Stomach (tissue), 9 donors: ENCODE measurements around the gene NFIX. TPM values are rescaled to one million over a fixed set of nuclear protein-coding genes. Genes with fewer than 3 reads are reported as not detected.

Experiments
- DNase-seq, 2 donors: peaks; one replicate each; pipeline versions ENCODE4 v3.0.0 to v3.0.0-alpha.2; 2013 to 2019
- H3K27ac ChIP-seq, 5 donors: fragments of 200-600 bp in 4 of 5; sonication (generic) in 4 of 5; one replicate each; pipeline ENCODE4 v1.5.1; 2013 to 2019; ENCODE audit warnings: mild to moderate bottlenecking in 1 of 5, moderate library complexity in 1 of 5
- H3K27me3 ChIP-seq, 3 donors: fragments of 200-600 bp; sonication (generic); one replicate each; pipeline ENCODE4 v1.5.1; 2017 to 2019; ENCODE audit warnings: mixed run types in 1 of 3
- H3K36me3 ChIP-seq, 4 donors: fragments of 200-600 bp; sonication (generic); 1 replicate in 3 of 4; 2 replicates in 1 of 4; pipeline ENCODE4 v1.5.1; 2016 to 2019
- H3K4me1 ChIP-seq, 4 donors: fragments of 200-600 bp; sonication (generic); one replicate each; pipeline ENCODE4 v1.5.1; 2016 to 2019
- H3K4me3 ChIP-seq, 4 donors: fragments of 200-600 bp; sonication (generic) in 3 of 4; one replicate each; pipeline ENCODE4 v1.5.1; 2016 to 2019; ENCODE audit warnings: mild to moderate bottlenecking in 1 of 4
- H3K9me3 ChIP-seq, 4 donors: fragments of 200-600 bp; sonication (generic); one replicate each; pipeline ENCODE4 v1.5.1; 2016 to 2019
- CTCF ChIP-seq, 7 experiments: fragments of 450-650 bp in 4 of 7; fragments of 200-600 bp in 3 of 7; sonication (generic) in 3 of 7; IDR thresholded peaks; one replicate each; pipeline ENCODE4 v1.5.1; 2016 to 2019; ENCODE audit warnings: antibody characterized with exemption in 7 of 7, control low read depth in 2 of 7, mild to moderate bottlenecking in 1 of 7
- EP300 ChIP-seq: sonication (generic); formaldehyde crosslinking; IDR thresholded peaks from one replicate; pipeline ENCODE4 v1.6.1; 2017; ENCODE audit warnings: antibody characterized with exemption
- POLR2A ChIP-seq, 4 donors: fragments of 450-650 bp; IDR thresholded peaks; one replicate each; pipeline ENCODE4 v1.6.1; 2016; ENCODE audit warnings: antibody characterized with exemption in 4 of 4, control low read depth in 2 of 4, mild to moderate bottlenecking in 1 of 4, moderate library complexity in 1 of 4
- POLR2AphosphoS5 ChIP-seq, 3 donors: sonication (generic); formaldehyde crosslinking; IDR thresholded peaks; one replicate each; pipeline ENCODE4 v1.6.1; 2016; ENCODE audit warnings: antibody characterized with exemption in 3 of 3
- WGBS, 5 donors: extraction: QIAGEN DNeasy Blood & Tissue Kit in 3 of 5; methylation state at CpG; one replicate each; pipeline versions ENCODE4 v1.1.5 to v1.1.7; 2013 to 2018; 5-methylcytosine and 5-hydroxymethylcytosine counted together
- intact Hi-C: fragments of 100-400 bp; cut with DNase I; formaldehyde crosslinking; loops from one replicate; pipeline ENCODE4 v1.15.1; 2023; ENCODE audit warnings: low total_unique reads
- polyA plus RNA-seq, 3 donors: library from polyadenylated mRNA; stranded (reverse); fragments of 200-250 nt; gene quantifications; one replicate each; pipeline ENCODE4 v1.2.3, GENCODE V29; 2013
- total RNA-seq, 5 donors: library from RNA; depleted of rRNA; stranded (reverse); fragments of >200 nt; gene quantifications; one replicate each; pipeline versions ENCODE4 v1.1.0 to v1.2.3, GENCODE V29; 2014 to 2016
- donor health status: healthy with polysubstance abuse.
- donor health status: Bipolar disorder and iron deficiency.
- donor health status: healthy.

The NFIX gene
- total and polyA plus RNA-seq, 8 donors = 11.5 to 183 (median 37.6) TPM

GRCh38 chr19:13090511-13091231, 95.4 kb downstream of the NFIX start:
- Histone ChIP-seq H3K4me3 (no peak overlapping the region), H3K9me3 (no peaks in the 10 kb centered on the region), H3K27ac (peak overlapping the region in 4 of 5 donors; percentile 39 to 90 (median 74)), H3K36me3 (peaks cover 0 to 64% (median 58%) of the 10 kb centered on the region in 4 donors), H3K4me1 (peaks cover 35 to 68% (median 58%) of the 10 kb centered on the region in 4 donors), H3K27me3 (no peaks in the 10 kb centered on the region)
- no peak for DNase-seq
- 65 to 90% (median 76%) methylated on average over 8 to 10 of the region's 10 CpGs for WGBS, 5 donors
- intact Hi-C loops = no loop called here
- TF ChIP-seq EP300 (no peak), POLR2A (IDR thresholded peaks at IDR 0.05) (no peak), CTCF (IDR thresholded peaks at IDR 0.05) (no peak), POLR2AphosphoS5 (IDR thresholded peaks at IDR 0.05) (no peak)

DNA sequence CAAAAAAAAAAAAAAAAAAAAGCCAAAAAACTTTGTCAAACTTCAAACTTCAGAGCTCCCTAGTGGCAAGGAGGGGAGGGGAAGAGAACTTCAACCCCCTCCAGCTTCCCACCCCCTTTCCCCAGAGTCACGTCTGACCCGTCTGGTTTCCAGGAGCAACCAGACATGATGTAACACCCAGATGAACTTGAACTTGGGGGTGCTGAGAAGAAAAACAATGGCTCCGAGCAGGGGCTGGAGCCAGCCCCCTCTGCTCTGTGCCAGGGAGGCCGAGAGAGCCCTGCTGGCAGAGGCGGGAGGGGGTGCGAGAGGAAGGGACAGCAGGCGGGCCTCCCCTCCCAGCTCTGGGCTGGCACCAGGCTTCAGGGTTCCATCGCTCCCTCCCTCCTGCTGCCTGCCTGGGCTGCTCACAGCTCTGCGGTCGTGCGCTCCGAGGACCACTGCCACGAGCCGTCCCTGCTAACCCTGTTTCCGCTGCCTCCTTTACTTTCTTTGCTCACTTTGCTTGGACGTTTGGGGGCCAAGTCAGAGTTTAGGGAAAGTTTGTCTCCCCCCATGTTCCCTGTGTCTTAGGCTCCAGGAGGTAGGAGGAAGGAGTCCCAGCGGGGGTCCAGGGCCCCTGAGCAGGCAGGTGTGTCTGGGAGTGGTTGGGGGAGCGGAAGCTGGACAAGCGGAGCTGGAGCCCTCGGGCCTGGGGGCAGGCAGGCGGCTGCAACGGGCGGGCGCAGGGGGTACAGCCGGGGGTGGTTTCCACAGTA, 96.3 kb downstream of the NFIX start:
- Histone ChIP-seq H3K27ac (peak overlapping the region; percentile 29 to 90 (median 61)), H3K27me3 (no peaks in the 10 kb centered on the region), H3K4me1 (peaks cover 44 to 72% (median 60%) of the 10 kb centered on the region in 4 donors), H3K36me3 (peaks cover 0 to 58% (median 53%) of the 10 kb centered on the region in 4 donors), H3K9me3 (no peaks in the 10 kb centered on the region), H3K4me3 (no peak overlapping the region)
- WGBS, 5 donors = 51 to 67% (median 65%) methylated on average over 22 to 25 of the region's 25 CpGs
- DNase-seq = peak in 1 of 2 donors; percentile 92
- TF ChIP-seq POLR2AphosphoS5 (IDR thresholded peaks at IDR 0.05) = no peak
- no peak for TF ChIP-seq POLR2A (IDR thresholded peaks at IDR 0.05)
- TF ChIP-seq CTCF (IDR thresholded peaks at IDR 0.05) = no peak
- TF ChIP-seq EP300 = no peak
- intact Hi-C loops = no loop called here

DNA sequence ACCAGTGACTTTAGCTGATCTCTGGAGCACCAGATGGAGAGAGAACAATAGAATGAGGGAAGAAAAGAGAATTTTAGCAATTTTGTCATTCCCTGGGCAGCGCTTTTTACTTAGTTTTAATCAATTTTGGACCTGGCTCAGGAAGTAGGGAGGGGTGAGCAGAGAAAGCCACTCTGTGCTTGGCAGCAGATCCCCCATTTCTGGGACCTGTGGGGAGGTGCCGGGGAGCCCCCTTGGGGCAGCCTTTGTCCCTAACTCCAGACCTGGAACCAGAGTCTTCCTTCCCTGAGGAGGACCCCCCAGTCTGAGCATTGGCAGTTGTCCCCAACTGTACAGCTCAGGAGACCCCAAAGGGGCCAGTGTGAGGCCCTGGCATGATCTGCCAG, 96.9 kb downstream of the NFIX start:
- Histone ChIP-seq H3K36me3 (peaks cover 0 to 52% (median 47%) of the 10 kb centered on the region in 4 donors), H3K27ac (peak overlapping the region in 4 of 5 donors; percentile 51 to 90 (median 74)), H3K27me3 (no peaks in the 10 kb centered on the region), H3K4me1 (peaks cover 47 to 75% (median 62%) of the 10 kb centered on the region in 4 donors), H3K9me3 (no peaks in the 10 kb centered on the region), H3K4me3 (no peak overlapping the region)
- DNase-seq = no peak
- WGBS, 5 donors = 61 to 88% (median 77%) methylated on average over 2 of the region's 2 CpGs
- TF ChIP-seq CTCF (IDR thresholded peaks at IDR 0.05) (no peak), POLR2AphosphoS5 (IDR thresholded peaks at IDR 0.05) (no peak), EP300 (no peak), POLR2A (IDR thresholded peaks at IDR 0.05) (no peak)
- intact Hi-C loops = no loop called here

DNA sequence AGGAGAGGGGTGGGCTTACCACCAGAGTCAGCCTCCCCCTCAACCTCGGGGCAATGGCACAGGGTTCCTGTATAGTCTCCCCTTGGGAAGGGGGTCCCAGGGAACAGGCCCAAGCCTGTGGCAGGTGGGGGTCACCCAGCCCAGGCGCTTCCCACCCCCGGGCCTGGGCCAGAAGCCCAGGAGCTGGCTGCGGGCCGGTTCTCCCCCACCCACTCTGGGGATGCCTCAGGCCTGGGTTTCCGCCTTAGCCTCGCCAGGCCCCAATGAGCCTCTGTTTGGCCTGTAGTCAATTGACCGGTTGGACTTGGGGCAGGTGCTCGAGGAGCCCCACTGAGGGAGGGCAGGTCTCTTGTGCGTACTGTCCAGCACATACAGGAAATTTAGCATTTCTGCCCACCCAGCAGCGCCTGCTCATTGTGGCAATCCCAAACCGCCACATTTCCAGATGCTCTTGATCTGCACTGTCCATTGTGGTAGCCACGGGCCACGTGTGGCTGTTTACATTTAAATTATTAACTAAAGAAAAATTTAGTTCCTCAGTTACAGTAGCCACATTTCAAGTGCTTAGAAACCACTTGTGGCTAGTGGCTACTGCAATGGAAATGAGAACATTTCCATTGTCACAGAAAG, 97.4 kb downstream of the NFIX start:
- TF ChIP-seq CTCF (IDR thresholded peaks at IDR 0.05) = no peak
- TF ChIP-seq POLR2A (IDR thresholded peaks at IDR 0.05) = no peak
- TF ChIP-seq EP300 = no peak
- TF ChIP-seq POLR2AphosphoS5 (IDR thresholded peaks at IDR 0.05) = no peak
- H3K9me3 ChIP-seq = no peaks in the 10 kb centered on the region
- peak overlapping the region in 4 of 5 donors; percentile 51 to 90 (median 74) for H3K27ac ChIP-seq
- intact Hi-C loops = no loop called here
- peaks cover 0 to 47% (median 42%) of the 10 kb centered on the region in 4 donors for H3K36me3 ChIP-seq
- peaks cover 0 to 2% (median 0%) of the 10 kb centered on the region in 3 donors for H3K27me3 ChIP-seq
- DNase-seq = no peak
- H3K4me3 ChIP-seq = no peak overlapping the region
- 41 to 63% (median 47%) methylated on average over 8 to 14 of the region's 14 CpGs for WGBS, 5 donors
- H3K4me1 ChIP-seq = peaks cover 52 to 81% (median 67%) of the 10 kb centered on the region in 4 donors
